Activated T-helper 17 cell treated with anti-CD3 and anti-CD28 coated beads, Interleukin-2, amount 50 U/mL, for 72 hours (primary cell): ENCODE results near the gene RBPJ. TPM values are rescaled to one million over a fixed set of nuclear protein-coding genes. Genes with fewer than 3 reads are reported as not detected.

Experiments used
- ATAC-seq: fragments of 150-1000 bp; cut with Tn5 transposase; replicated peaks from 2 replicates; pipeline ENCODE4 v1.10.0; 2021; ENCODE audit warnings: mild to moderate bottlenecking, moderate library complexity
- H3K27ac Mint-ChIP-seq: one replicate; pipeline ENCODE4 v1.8.0; 2022; ENCODE audit warnings: mixed read lengths
- H3K27me3 Mint-ChIP-seq: one replicate; pipeline ENCODE4 v1.8.0; 2022; ENCODE audit warnings: mixed read lengths
- H3K36me3 Mint-ChIP-seq: one replicate; pipeline ENCODE4 v1.8.0; 2022; ENCODE audit warnings: low read depth, mild to moderate bottlenecking, mixed read lengths
- H3K4me1 Mint-ChIP-seq: one replicate; pipeline ENCODE4 v1.8.0; 2022; ENCODE audit warnings: mixed read lengths
- H3K4me3 Mint-ChIP-seq: one replicate; pipeline ENCODE4 v1.8.0; 2022; ENCODE audit warnings: mild to moderate bottlenecking, mixed read lengths
- H3K9me3 Mint-ChIP-seq: one replicate; pipeline ENCODE4 v1.8.0; 2022; ENCODE audit warnings: mixed read lengths
- total RNA-seq, 2 donors: library from RNA; stranded (reverse); gene quantifications; one replicate each; pipeline ENCODE4 v1.2.3, GENCODE V29; 2022

RBPJ gene
- total RNA-seq, 2 donors from 2014 or later = 238 to 481 TPM

- Mint-ChIP-seq H3K9me3 (peaks cover 10% of the 10 kb centered on the region), H3K27me3 (no peaks in the 10 kb centered on the region), H3K36me3 (peaks cover 47% of the 10 kb centered on the region), H3K4me1 (peaks cover 12% of the 10 kb centered on the region), H3K4me3 (peak overlapping the region; percentile 90), H3K27ac (peak overlapping the region; percentile 98)
- ATAC-seq = no peak
Measured at GRCh38 chr4:26317766-26318165, 3.0 kb upstream of the RBPJ start.

- H3K27me3 Mint-ChIP-seq = no peaks in the 10 kb centered on the region
- peak overlapping the region; percentile 90 for H3K4me3 Mint-ChIP-seq
- peak overlapping the region; percentile 98 for H3K27ac Mint-ChIP-seq
- H3K4me1 Mint-ChIP-seq = peaks cover 17% of the 10 kb centered on the region
- H3K36me3 Mint-ChIP-seq = peaks cover 64% of the 10 kb centered on the region
- peaks cover 10% of the 10 kb centered on the region for H3K9me3 Mint-ChIP-seq
- ATAC-seq = peak; percentile 73
Measured at GRCh38 chr4:26319467-26319948, 1.3 kb upstream of the RBPJ start.

GRCh38 chr4:26319949-26320537, 771 bp upstream of the RBPJ start:
- Mint-ChIP-seq H3K27ac (peak overlapping the region; percentile 98), H3K4me3 (peak overlapping the region; percentile 90), H3K9me3 (peaks cover 9% of the 10 kb centered on the region), H3K27me3 (no peaks in the 10 kb centered on the region), H3K4me1 (peaks cover 21% of the 10 kb centered on the region), H3K36me3 (peaks cover 69% of the 10 kb centered on the region)
- ATAC-seq = peak; percentile 15

- H3K27ac Mint-ChIP-seq = peak overlapping the region; percentile 98
- H3K4me1 Mint-ChIP-seq = peaks cover 27% of the 10 kb centered on the region
- H3K9me3 Mint-ChIP-seq = peaks cover 6% of the 10 kb centered on the region
Measured at GRCh38 chr4:26321373-26322221, 783 bp downstream of the RBPJ start.

GRCh38 chr4:26322346-26322745, 1.5 kb downstream of the RBPJ start:
- no peaks in the 10 kb centered on the region for H3K27me3 Mint-ChIP-seq
- H3K9me3 Mint-ChIP-seq = peaks cover 2% of the 10 kb centered on the region
- H3K36me3 Mint-ChIP-seq = peaks cover 83% of the 10 kb centered on the region
- peak overlapping the region; percentile 98 for H3K27ac Mint-ChIP-seq
- peak overlapping the region; percentile 90 for H3K4me3 Mint-ChIP-seq
- peaks cover 28% of the 10 kb centered on the region for H3K4me1 Mint-ChIP-seq
- no peak for ATAC-seq

More at GRCh38 chr4:26321373-26322221, 783 bp downstream of the RBPJ start:
- Mint-ChIP-seq H3K27me3 (no peaks in the 10 kb centered on the region), H3K36me3 (peaks cover 76% of the 10 kb centered on the region), H3K4me3 (peak overlapping the region; percentile 90)
- no peak for ATAC-seq

- peak overlapping the region; percentile 98 for H3K27ac Mint-ChIP-seq
- no peak for ATAC-seq
- peaks cover 25% of the 10 kb centered on the region for H3K4me1 Mint-ChIP-seq
- no peaks in the 10 kb centered on the region for H3K9me3 Mint-ChIP-seq
- peak overlapping the region; percentile 90 for H3K4me3 Mint-ChIP-seq
- no peaks in the 10 kb centered on the region for H3K27me3 Mint-ChIP-seq
- H3K36me3 Mint-ChIP-seq = peaks cover 85% of the 10 kb centered on the region
Measured at GRCh38 chr4:26323821-26324220, 3.0 kb downstream of the RBPJ start.

GRCh38 chr4:26325191-26325590, 4.4 kb downstream of the RBPJ start:
- Mint-ChIP-seq H3K4me3 (peak overlapping the region; percentile 90), H3K9me3 (no peaks in the 10 kb centered on the region), H3K36me3 (peaks cover 85% of the 10 kb centered on the region), H3K27ac (peak overlapping the region; percentile 78), H3K27me3 (no peaks in the 10 kb centered on the region), H3K4me1 (peaks cover 26% of the 10 kb centered on the region)
- ATAC-seq = peak; percentile 20

- H3K4me1 Mint-ChIP-seq = peaks cover 41% of the 10 kb centered on the region
- no peaks in the 10 kb centered on the region for H3K9me3 Mint-ChIP-seq
- ATAC-seq = no peak
- peaks cover 86% of the 10 kb centered on the region for H3K36me3 Mint-ChIP-seq
- H3K4me3 Mint-ChIP-seq = peak overlapping the region; percentile 56
- H3K27ac Mint-ChIP-seq = no peak overlapping the region
- no peaks in the 10 kb centered on the region for H3K27me3 Mint-ChIP-seq
Measured at GRCh38 chr4:26326791-26327190, 6.0 kb downstream of the RBPJ start.

GRCh38 chr4:26330186-26330787, 9.5 kb downstream of the RBPJ start:
- H3K36me3 Mint-ChIP-seq = peaks cover 79% of the 10 kb centered on the region
- no peak overlapping the region for H3K27ac Mint-ChIP-seq
- no peaks in the 10 kb centered on the region for H3K27me3 Mint-ChIP-seq
- no peaks in the 10 kb centered on the region for H3K9me3 Mint-ChIP-seq
- H3K4me3 Mint-ChIP-seq = peak overlapping the region; percentile 66
- ATAC-seq = peak; percentile 74
- H3K4me1 Mint-ChIP-seq = peaks cover 40% of the 10 kb centered on the region

- no peaks in the 10 kb centered on the region for H3K9me3 Mint-ChIP-seq
- peaks cover 40% of the 10 kb centered on the region for H3K4me1 Mint-ChIP-seq
- H3K27ac Mint-ChIP-seq = no peak overlapping the region
- H3K27me3 Mint-ChIP-seq = no peaks in the 10 kb centered on the region
- H3K36me3 Mint-ChIP-seq = peaks cover 82% of the 10 kb centered on the region
- ATAC-seq = peak; percentile 63
- peak overlapping the region; percentile 66 for H3K4me3 Mint-ChIP-seq
Measured at GRCh38 chr4:26330946-26331345, 10.1 kb downstream of the RBPJ start.

- no peak for ATAC-seq
- Mint-ChIP-seq H3K4me3 (peak overlapping the region; percentile 66), H3K27me3 (no peaks in the 10 kb centered on the region), H3K9me3 (no peaks in the 10 kb centered on the region), H3K4me1 (peaks cover 45% of the 10 kb centered on the region), H3K27ac (no peak overlapping the region), H3K36me3 (peaks cover 87% of the 10 kb centered on the region)
Measured at GRCh38 chr4:26331380-26331950, 10.7 kb downstream of the RBPJ start.

GRCh38 chr4:26334366-26334765, 13.6 kb downstream of the RBPJ start:
- ATAC-seq = no peak
- H3K36me3 Mint-ChIP-seq = peaks cover 86% of the 10 kb centered on the region
- H3K4me3 Mint-ChIP-seq = peak overlapping the region; percentile 15
- peaks cover 48% of the 10 kb centered on the region for H3K4me1 Mint-ChIP-seq
- H3K27ac Mint-ChIP-seq = no peak overlapping the region
- H3K9me3 Mint-ChIP-seq = no peaks in the 10 kb centered on the region
- H3K27me3 Mint-ChIP-seq = no peaks in the 10 kb centered on the region

- Mint-ChIP-seq H3K27ac (no peak overlapping the region), H3K4me3 (no peak overlapping the region), H3K4me1 (peaks cover 55% of the 10 kb centered on the region), H3K9me3 (no peaks in the 10 kb centered on the region), H3K36me3 (peaks cover 85% of the 10 kb centered on the region), H3K27me3 (no peaks in the 10 kb centered on the region)
- no peak for ATAC-seq
Measured at GRCh38 chr4:26337612-26338011, 16.8 kb downstream of the RBPJ start.

- Mint-ChIP-seq H3K9me3 (no peaks in the 10 kb centered on the region), H3K27me3 (no peaks in the 10 kb centered on the region), H3K36me3 (peaks cover 78% of the 10 kb centered on the region), H3K27ac (peak overlapping the region; percentile 65), H3K4me1 (peaks cover 60% of the 10 kb centered on the region), H3K4me3 (peak overlapping the region; percentile 50)
- ATAC-seq = peak; percentile 86
Measured at GRCh38 chr4:26342328-26343037, 21.7 kb downstream of the RBPJ start.
